CD4-positive, alpha-beta T cell (primary cell): ENCODE measurements around the gene RYR2. TPM values are rescaled to one million over a fixed set of nuclear protein-coding genes. Genes with fewer than 3 reads are reported as not detected.

Source experiments
- ATAC-seq: fragments of 200-7000 bp; cut with Tn5 transposase; one replicate; pipeline ENCODE4 v1.10.0; 2022; ENCODE audit warnings: mild to moderate bottlenecking; ENCODE audit not compliant: poor library complexity
- CTCF ChIA-PET: fragments of 350-600 bp; sonication (Branson Sonifier 250); formaldehyde crosslinking; loops from one replicate; lab custom pipeline; 2021; ENCODE audit warnings: antibody characterized with exemption, inconsistent platforms; lab: Charles Lee
- POLR2A ChIA-PET: fragments of 350-600 bp; sonication (Branson Sonifier 250); formaldehyde crosslinking; loops from one replicate; lab custom pipeline; 2021; ENCODE audit warnings: antibody characterized with exemption, inconsistent platforms; lab: Charles Lee
- DNase-seq, 14 experiments: peaks; one replicate each; pipeline ENCODE4 v3.0.0-alpha.2; 2013 to 2020; ENCODE audit warnings: mixed read lengths in 2 of 14
- H3K27ac ChIP-seq, 2 donors: one replicate each; pipeline versions ENCODE4 v1.5.1 to v1.7.0; 2013; ENCODE audit warnings: low read length in 2 of 2, low read depth in 1 of 2, mild to moderate bottlenecking in 1 of 2
- H3K27me3 ChIP-seq, 2 experiments: 1 replicate in 1 of 2; 2 replicates in 1 of 2; pipeline versions ENCODE4 v1.6.1 to v1.7.0; 2013; ENCODE audit warnings: low read length in 2 of 2, control low read depth in 1 of 2, mild to moderate bottlenecking in 1 of 2, moderate library complexity in 1 of 2; ENCODE audit not compliant: insufficient read depth in 2 of 2, control insufficient read depth in 1 of 2
- H3K36me3 ChIP-seq: one replicate; pipeline ENCODE4 v1.6.1; 2013; ENCODE audit warnings: low read length, control low read depth; ENCODE audit not compliant: insufficient read depth
- H3K4me1 ChIP-seq: one replicate; pipeline ENCODE4 v1.6.1; 2013; ENCODE audit warnings: low read length, control low read depth; ENCODE audit not compliant: insufficient read depth
- H3K4me3 ChIP-seq: one replicate; pipeline ENCODE4 v1.5.1; 2013; ENCODE audit warnings: mild to moderate bottlenecking, low read length, moderate library complexity
- H3K9me3 ChIP-seq, 2 experiments: 1 replicate in 1 of 2; 2 replicates in 1 of 2; pipeline versions ENCODE4 v1.6.1 to v1.7.0; 2013; ENCODE audit warnings: low read length in 2 of 2, mild to moderate bottlenecking in 2 of 2, control low read depth in 1 of 2, moderate library complexity in 1 of 2; ENCODE audit not compliant: control insufficient read depth in 1 of 2, insufficient read depth in 1 of 2
- H3K27ac Mint-ChIP-seq: one replicate; pipeline ENCODE4 v1.8.0; 2020; ENCODE audit warnings: mixed read lengths
- H3K27me3 Mint-ChIP-seq: one replicate; pipeline ENCODE4 v1.8.0; 2021; ENCODE audit warnings: mixed read lengths
- H3K36me3 Mint-ChIP-seq: one replicate; pipeline ENCODE4 v1.8.0; 2021; ENCODE audit warnings: low read depth, mixed read lengths
- H3K4me1 Mint-ChIP-seq: one replicate; pipeline ENCODE4 v1.8.0; 2021; ENCODE audit warnings: low read depth, mixed read lengths
- H3K4me3 Mint-ChIP-seq: one replicate; pipeline ENCODE4 v1.8.0; 2020; ENCODE audit warnings: mild to moderate bottlenecking, mixed read lengths
- H3K9me3 Mint-ChIP-seq: one replicate; pipeline ENCODE4 v1.8.0; 2020; ENCODE audit warnings: mixed read lengths
- intact Hi-C, 2 experiments: fragments of 100-400 bp; cut with DNase I in 1 of 2; cut with micrococcal nuclease in 1 of 2; formaldehyde crosslinking; loops; one replicate each; pipeline versions ENCODE4 v1.15.1 to v1.9.0; 2023 to 2025; cut with DNase I, micrococcal nuclease
- total RNA-seq, 174 experiments: library from RNA in 2 of 174; stranded (reverse) in 2 of 174; gene quantifications; one replicate each; pipeline ENCODE4 v1.2.3 and lab custom pipeline; 2021 to 2026
- TF ChIP-seq, protein P1 (sequence below): fragments of 200-600 bp; IDR thresholded peaks from one replicate; pipeline ENCODE4 v1.8.0; 2022; ENCODE audit warnings: antibody characterized with exemption, mild to moderate bottlenecking

Gene RYR2
- total RNA-seq, 2 experiments from 2014 or later, result not detected

DNA sequence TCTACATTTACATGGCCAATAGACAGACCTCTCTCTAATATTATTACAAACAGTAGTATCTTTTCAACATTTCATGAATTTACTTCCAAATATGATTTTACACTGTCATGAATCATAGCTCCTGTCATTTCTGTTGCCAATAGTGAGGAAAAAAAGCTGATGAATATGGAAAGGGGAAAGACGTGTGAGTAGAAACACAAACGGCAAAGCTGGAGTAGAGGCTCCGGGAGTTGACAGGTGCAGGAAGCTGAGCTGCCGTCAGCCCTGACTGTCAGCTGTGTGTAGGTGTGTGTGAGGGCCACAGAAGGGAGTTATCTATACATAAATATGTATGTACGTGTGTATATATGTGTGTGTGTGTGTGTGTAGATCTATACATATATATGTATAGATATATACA, 431.9 kb downstream of the RYR2 start:
- Histone ChIP-seq H3K4me1 (no peaks in the 10 kb centered on the region), H3K4me3 (no peak overlapping the region), H3K9me3 (no peaks in the 10 kb centered on the region), H3K27ac (no peak overlapping the region), H3K27me3 (no peaks in the 10 kb centered on the region), H3K36me3 (no peaks in the 10 kb centered on the region)
- Mint-ChIP-seq H3K27ac (no peak overlapping the region), H3K9me3 (no peaks in the 10 kb centered on the region), H3K4me3 (no peak overlapping the region), H3K27me3 (no peaks in the 10 kb centered on the region), H3K36me3 (no peaks in the 10 kb centered on the region), H3K4me1 (no peaks in the 10 kb centered on the region)
- ChIA-PET POLR2A (no interaction called here), CTCF (no interaction called here)
- intact Hi-C loops, result no loop called here
- DNase-seq (no peak), ATAC-seq (no peak)
- TF ChIP-seq, protein P1, sequence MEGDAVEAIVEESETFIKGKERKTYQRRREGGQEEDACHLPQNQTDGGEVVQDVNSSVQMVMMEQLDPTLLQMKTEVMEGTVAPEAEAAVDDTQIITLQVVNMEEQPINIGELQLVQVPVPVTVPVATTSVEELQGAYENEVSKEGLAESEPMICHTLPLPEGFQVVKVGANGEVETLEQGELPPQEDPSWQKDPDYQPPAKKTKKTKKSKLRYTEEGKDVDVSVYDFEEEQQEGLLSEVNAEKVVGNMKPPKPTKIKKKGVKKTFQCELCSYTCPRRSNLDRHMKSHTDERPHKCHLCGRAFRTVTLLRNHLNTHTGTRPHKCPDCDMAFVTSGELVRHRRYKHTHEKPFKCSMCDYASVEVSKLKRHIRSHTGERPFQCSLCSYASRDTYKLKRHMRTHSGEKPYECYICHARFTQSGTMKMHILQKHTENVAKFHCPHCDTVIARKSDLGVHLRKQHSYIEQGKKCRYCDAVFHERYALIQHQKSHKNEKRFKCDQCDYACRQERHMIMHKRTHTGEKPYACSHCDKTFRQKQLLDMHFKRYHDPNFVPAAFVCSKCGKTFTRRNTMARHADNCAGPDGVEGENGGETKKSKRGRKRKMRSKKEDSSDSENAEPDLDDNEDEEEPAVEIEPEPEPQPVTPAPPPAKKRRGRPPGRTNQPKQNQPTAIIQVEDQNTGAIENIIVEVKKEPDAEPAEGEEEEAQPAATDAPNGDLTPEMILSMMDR, result no peak

DNA sequence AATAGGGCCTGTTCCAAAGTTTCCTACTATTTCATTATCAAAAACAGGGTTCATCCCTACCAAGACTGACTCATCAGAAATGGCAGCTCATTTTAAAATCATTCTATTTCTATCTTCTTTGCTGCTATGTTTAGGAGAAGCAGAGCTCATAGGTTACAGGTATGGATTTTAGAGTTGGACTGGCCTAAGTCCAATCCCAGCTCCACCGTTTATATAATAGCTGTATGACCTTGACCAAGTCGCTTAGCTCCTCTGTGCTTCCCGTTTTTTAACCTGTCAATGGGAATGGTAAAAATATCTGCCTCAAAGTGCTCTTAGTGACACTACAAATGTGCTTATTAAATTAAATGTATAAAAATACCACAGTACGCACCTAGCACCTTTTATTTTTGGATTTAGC, 436.1 kb downstream of the RYR2 start:
- ChIA-PET CTCF (no interaction called here), POLR2A (no interaction called here)
- Mint-ChIP-seq H3K4me1 (no peaks in the 10 kb centered on the region), H3K4me3 (no peak overlapping the region), H3K27me3 (no peaks in the 10 kb centered on the region), H3K27ac (no peak overlapping the region), H3K36me3 (no peaks in the 10 kb centered on the region), H3K9me3 (peaks cover 4% of the 10 kb centered on the region)
- ATAC-seq, result no peak
- TF ChIP-seq, protein P1, result no peak
- intact Hi-C loops, result no loop called here
- no peaks in the 10 kb centered on the region for H3K27me3 ChIP-seq
- DNase-seq, result no peak
- H3K9me3 ChIP-seq, result no peaks in the 10 kb centered on the region
- no peaks in the 10 kb centered on the region for H3K36me3 ChIP-seq
- no peak overlapping the region for H3K27ac ChIP-seq
- no peaks in the 10 kb centered on the region for H3K4me1 ChIP-seq
- H3K4me3 ChIP-seq, result no peak overlapping the region

DNA sequence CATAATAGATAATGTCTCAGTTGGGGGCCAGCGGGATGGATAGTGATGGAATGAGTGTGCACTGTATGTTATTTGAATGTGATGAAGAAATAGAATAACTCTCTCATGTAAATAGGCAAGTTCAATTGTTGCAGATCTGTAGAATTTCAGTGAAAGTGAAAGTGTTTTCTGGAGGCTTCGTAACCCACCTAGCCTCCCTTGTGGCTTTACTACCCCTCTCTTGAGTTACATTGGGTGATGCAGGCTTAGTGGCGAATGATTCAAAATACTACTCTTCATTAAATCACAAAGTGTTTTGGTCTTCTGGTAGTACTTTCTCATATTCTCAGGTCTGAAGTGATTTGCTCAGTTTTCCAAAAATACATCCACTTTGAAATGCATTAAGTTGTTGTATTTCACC, 436.9 kb downstream of the RYR2 start:
- DNase-seq (no peak), ATAC-seq (no peak)
- Mint-ChIP-seq H3K4me1 (no peaks in the 10 kb centered on the region), H3K27me3 (no peaks in the 10 kb centered on the region), H3K4me3 (no peak overlapping the region), H3K27ac (no peak overlapping the region), H3K36me3 (no peaks in the 10 kb centered on the region), H3K9me3 (peaks cover 4% of the 10 kb centered on the region)
- no peaks in the 10 kb centered on the region for H3K4me1 ChIP-seq
- H3K9me3 ChIP-seq, result no peaks in the 10 kb centered on the region
- H3K27me3 ChIP-seq, result no peaks in the 10 kb centered on the region
- H3K27ac ChIP-seq, result no peak overlapping the region
- TF ChIP-seq, protein P1, result no peak
- ChIA-PET POLR2A (no interaction called here), CTCF (no interaction called here)
- no peak overlapping the region for H3K4me3 ChIP-seq
- intact Hi-C loops, result no loop called here
- no peaks in the 10 kb centered on the region for H3K36me3 ChIP-seq
